Astrocyte of the cerebellum (primary cell): Measurements from ENCODE around the gene PGS1.

Experiments used
- DNase-seq: peaks from one replicate; pipeline ENCODE4 v3.0.0-alpha.2; 2011; ENCODE audit warnings: low read depth
- H3K4me3 ChIP-seq: 2 replicates; pipeline ENCODE4 v1.5.1; 2011; ENCODE audit warnings: mild to moderate bottlenecking, low read depth, low read length, moderate library complexity
- CTCF ChIP-seq: IDR thresholded peaks from 2 replicates; pipeline ENCODE4 v1.5.1; 2012; ENCODE audit warnings: low read length, low read depth, moderate library complexity, mild to moderate bottlenecking; ENCODE audit errors: missing control alignments
- in situ Hi-C: cut with HindIII; loops from 2 replicates; pipeline ENCODE4 v1.10.0; 2017; ENCODE audit warnings: low sequenced_read_pairs

Gene PGS1

GRCh38 chr17:78419970-78420815 lies 41.7 kb downstream of the PGS1 start:
- H3K4me3 ChIP-seq, result no peak overlapping the region
- TF ChIP-seq CTCF, result no peak
- in situ Hi-C loops, result loop anchor here (5.0 kb wide), 1 partner anchor 78 kb away; no protein-coding TSS in a partner anchor
- no peak for DNase-seq

DNA sequence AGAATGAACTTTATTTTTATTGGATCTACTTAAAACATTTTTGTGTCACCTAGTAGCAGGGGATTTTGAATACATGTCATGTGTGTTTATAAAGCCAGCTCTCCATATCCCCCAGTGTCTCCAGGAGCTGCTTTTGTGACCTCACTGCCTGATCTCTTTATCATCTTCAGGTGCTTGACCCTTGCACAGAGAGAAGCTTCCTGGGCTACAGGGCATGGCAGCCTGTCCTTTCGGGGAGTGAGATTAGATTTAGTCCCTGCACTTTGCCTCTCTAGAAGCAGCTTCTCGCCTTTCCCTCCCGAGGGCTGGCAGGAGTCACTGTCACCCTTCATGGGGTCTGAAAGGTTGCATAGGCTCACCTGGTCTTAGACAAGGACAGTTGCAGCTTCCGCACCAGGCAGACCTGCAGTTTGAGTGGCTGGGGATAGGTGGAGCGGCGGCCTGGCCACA lies 42.7 kb downstream of the PGS1 start:
- TF ChIP-seq CTCF, result no peak
- no peak overlapping the region for H3K4me3 ChIP-seq
- DNase-seq, result no peak
- in situ Hi-C loops, result loop anchor here (5.0 kb wide), 1 partner anchor 79 kb away; no protein-coding TSS in a partner anchor

GRCh38 chr17:78421534-78422266 lies 43.3 kb downstream of the PGS1 start:
- peak; percentile 100 for TF ChIP-seq CTCF
- in situ Hi-C loops, result loop anchor here (5.0 kb wide), 1 partner anchor 79 kb away; no protein-coding TSS in a partner anchor
- DNase-seq, result no peak

GRCh38 chr17:78422267-78422605 lies 43.8 kb downstream of the PGS1 start:
- no peak for DNase-seq
- in situ Hi-C loops, result loop anchor here (5.0 kb wide), 1 partner anchor 80 kb away; no protein-coding TSS in a partner anchor
- no peak overlapping the region for H3K4me3 ChIP-seq
- no peak for TF ChIP-seq CTCF

More at GRCh38 chr17:78421534-78422266, 43.3 kb downstream of the PGS1 start:
- no peak overlapping the region for H3K4me3 ChIP-seq

DNA sequence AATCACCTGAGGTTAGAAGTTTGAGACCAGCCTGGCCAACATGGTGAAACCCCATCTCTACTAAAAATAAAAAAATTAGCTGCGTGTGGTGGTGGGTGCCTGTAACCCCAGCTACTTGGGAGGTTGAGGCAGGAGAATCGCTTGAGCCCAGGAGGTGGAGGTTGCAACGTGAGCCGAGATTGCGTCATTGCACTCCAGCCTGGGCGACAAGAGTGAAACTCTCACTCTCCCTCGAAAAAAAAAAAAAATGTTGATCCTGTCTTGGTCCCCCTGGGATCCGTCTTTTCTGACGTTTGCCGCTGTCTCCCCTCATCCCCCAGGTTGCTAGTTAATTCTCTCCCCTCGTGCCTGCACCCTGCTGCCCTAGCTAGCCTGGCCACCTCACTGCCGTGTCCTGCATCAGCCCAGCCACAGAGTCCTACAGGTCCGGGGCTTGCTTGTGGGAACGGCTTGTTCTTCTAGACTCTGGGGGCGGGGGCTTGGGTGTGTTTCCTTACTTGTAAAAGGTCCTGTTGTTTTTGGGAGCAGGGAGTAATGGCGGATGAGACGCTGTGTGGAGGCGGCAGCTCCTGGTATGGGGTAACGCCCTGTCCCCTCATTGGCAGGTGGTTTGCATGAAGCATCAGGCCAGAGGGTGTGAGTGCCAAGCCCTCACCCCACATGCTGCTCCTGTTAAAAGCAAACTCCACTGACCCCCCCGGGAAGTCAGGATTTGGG lies 44.6 kb downstream of the PGS1 start:
- no peak for TF ChIP-seq CTCF
- H3K4me3 ChIP-seq, result no peak overlapping the region
- no peak for DNase-seq
- in situ Hi-C loops, result loop anchor here (5.0 kb wide), 1 partner anchor 81 kb away; no protein-coding TSS in a partner anchor
